Measurements from ENCODE around the gene MAD1L1. TPM values are rescaled to one million over a fixed set of nuclear protein-coding genes. Genes with fewer than 3 reads are reported as not detected.

The MAD1L1 gene
- total and polyA plus RNA-seq, 2 of the 4 experiments (the other 2 are of a cell fraction), result 29.0 to 40.9 TPM

DNA sequence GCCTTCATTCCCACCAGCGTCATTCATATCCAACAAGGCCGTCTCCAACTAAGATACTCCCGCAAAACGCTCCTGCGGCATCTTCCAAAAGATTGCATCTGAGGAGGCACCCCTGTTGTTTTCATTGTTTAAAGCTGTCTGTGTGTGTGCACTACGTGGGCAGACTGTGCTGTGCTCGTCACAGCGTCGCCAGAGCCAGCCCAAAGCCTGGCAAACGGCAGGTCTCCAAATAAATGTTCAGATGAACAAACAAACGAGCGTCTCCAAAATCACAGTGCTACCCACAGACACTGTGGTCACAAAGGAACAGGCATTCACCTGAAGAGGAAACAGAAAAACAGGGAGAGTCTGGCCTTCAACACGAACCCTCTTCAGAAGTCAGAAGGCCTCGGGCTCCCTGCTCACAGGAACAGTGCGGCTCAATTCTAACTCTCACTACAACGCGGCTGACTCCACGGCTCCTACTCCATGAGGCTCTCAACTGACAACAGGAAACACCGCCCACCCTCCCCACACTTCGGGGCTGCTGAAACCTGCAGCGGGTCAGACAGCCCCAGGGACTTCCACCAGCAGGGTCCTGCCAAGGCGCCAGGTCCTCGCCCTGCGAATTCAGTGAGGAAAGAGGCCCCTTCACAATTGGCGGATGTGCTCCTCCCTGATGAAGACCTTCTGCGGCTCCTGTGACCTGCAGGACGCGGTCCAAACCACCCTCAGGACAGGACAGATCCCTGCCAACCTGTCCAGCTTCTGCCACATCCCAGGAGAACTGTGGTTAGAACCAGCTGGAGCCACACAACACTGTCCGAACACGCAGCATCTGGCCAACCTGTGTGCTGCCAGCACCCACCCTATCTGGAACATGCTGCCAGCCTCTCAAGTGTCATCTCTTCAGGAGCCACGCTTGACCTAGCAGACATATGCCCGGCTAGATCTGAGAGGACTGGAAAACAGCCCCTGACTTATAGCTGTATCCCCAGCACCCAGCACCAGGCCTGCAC, 36.1 kb downstream of the MAD1L1 start:
- no TSS peak for BruUV-seq (replicated peaks)
- DNase-seq, result no peak
- H3K18ac ChIP-seq (ENCODE audit: low read depth, low read length), result no peak overlapping the region
- dilution Hi-C loops (cut with HindIII; ENCODE audit: low sequenced_read_pairs, unreplicated experiment), result no loop called here
- no peaks in the 10 kb centered on the region for H3K27me3 ChIP-seq (ENCODE audit: control insufficient read depth, insufficient read depth, low read length)
- no peak overlapping the region for H3K9ac ChIP-seq (ENCODE audit: low read depth, low read length)
- no peak overlapping the region for H2BK15ac ChIP-seq (ENCODE audit: low read depth, low read length)
- POLR2A ChIA-PET (ENCODE audit: unreplicated experiment), result no interaction called here
- intact Hi-C loops (cut with micrococcal nuclease), result no loop called here
- 90% methylated on average over 20 of the region's 32 CpGs; no CpG with 5 or more reads in 1 of the 2 experiments for WGBS, 2 experiments (ENCODE audit: extremely low coverage in 2 of 2, insufficient read length in 1 of 2)
- H4K5ac ChIP-seq (ENCODE audit: low read depth, low read length), result no peak overlapping the region
- no peaks in the 10 kb centered on the region for H3K9me3 ChIP-seq (ENCODE audit: control insufficient read depth, insufficient read depth, low read length)
- no peak overlapping the region for H2BK120ac ChIP-seq (ENCODE audit: low read depth, low read length)
- H3K23ac ChIP-seq (ENCODE audit: low read depth, low read length), result no peak overlapping the region
- no peak overlapping the region for H2BK20ac ChIP-seq (ENCODE audit: low read depth, low read length)
- no peaks in the 10 kb centered on the region for H3K9me1 ChIP-seq (ENCODE audit: insufficient read depth, low read length)
- no peaks in the 10 kb centered on the region for H3K4me1 ChIP-seq (ENCODE audit: control insufficient read depth, insufficient read depth, low read length)
- peaks cover 6 to 20% of the 10 kb centered on the region in 2 experiments; a peak in 3 of 4 replicates for H3K79me1 ChIP-seq (ENCODE audit: low read depth in 1 of 2, low read length in 2 of 2)
- in situ Hi-C loops (cut with MboI; ENCODE audit: low sequenced_read_pairs), result no loop called here
- no peak for ATAC-seq (ENCODE audit: low read depth)
- no peak overlapping the region for H3K4me3 ChIP-seq (ENCODE audit: insufficient read depth, low read depth, low read length)
- H2AK5ac ChIP-seq (ENCODE audit: low read depth, low read length), result no peak overlapping the region
- H3K36me3 ChIP-seq (ENCODE audit: control insufficient read depth, insufficient read depth, low read length), result peaks cover 24% of the 10 kb centered on the region
- H4K8ac ChIP-seq (ENCODE audit: low read depth in 2 of 2, low read length in 2 of 2), result no peak overlapping the region
- no peak overlapping the region; the same call in 1 of the 2 replicates for H3K14ac ChIP-seq (replicated peaks; ENCODE audit: low read depth, low read length)
- no peak overlapping the region for H3K56ac ChIP-seq (ENCODE audit: extremely low read depth, insufficient read depth, low read length)
- no peaks in the 10 kb centered on the region; the same call in 1 of the 2 replicates for H4K20me1 ChIP-seq (ENCODE audit: insufficient read depth, low read length)
- no peak overlapping the region for H2BK5ac ChIP-seq (ENCODE audit: low read depth, low read length, poor library complexity, severe bottlenecking)
- H3K4me2 ChIP-seq (ENCODE audit: low read depth, low read length), result no peak overlapping the region
- H2AK9ac ChIP-seq (replicated peaks; ENCODE audit: low read depth, low read length, poor library complexity), result no peak overlapping the region
- H4K91ac ChIP-seq (ENCODE audit: insufficient read depth, low read depth, low read length), result no peak overlapping the region
- CTCF ChIA-PET, result no interaction called here
- no peak overlapping the region for H2AFZ ChIP-seq (replicated peaks; ENCODE audit: low read length, poor library complexity)
- H3K4ac ChIP-seq (ENCODE audit: low read depth, low read length), result no peak overlapping the region
- no peak overlapping the region for H3K27ac ChIP-seq (ENCODE audit: insufficient read depth, low read length)
- TF ChIP-seq MAFK (IDR thresholded peaks at IDR 0.05; ENCODE audit: low read depth, low read length) (no peak), CTCF (conservative IDR thresholded peaks at IDR 0.05; ENCODE audit: low read depth, low read length) (no peak), NFE2L2 (IDR thresholded peaks at IDR 0.05; ENCODE audit: low read depth, low read length) (no peak), USF2 (IDR thresholded peaks at IDR 0.05; ENCODE audit: low read depth, low read length) (no peak), RCOR1 (IDR thresholded peaks at IDR 0.05; ENCODE audit: insufficient replicate concordance, low read length) (no peak), POLR2A (IDR thresholded peaks at IDR 0.05; ENCODE audit: low read depth, low read length) (no peak), RAD21 (IDR thresholded peaks at IDR 0.05; ENCODE audit: low read length) (no peak), BHLHE40 (IDR thresholded peaks at IDR 0.05; ENCODE audit: low read depth, low read length) (no peak), CHD1 (IDR thresholded peaks at IDR 0.05; ENCODE audit: low read depth, low read length) (no peak), SMC3 (IDR thresholded peaks at IDR 0.05; ENCODE audit: low read depth, low read length) (no peak), CEBPB (IDR thresholded peaks at IDR 0.05; ENCODE audit: low read depth, low read length) (no peak), FOS (IDR thresholded peaks at IDR 0.05; ENCODE audit: low read depth, low read length) (no peak), MAZ (IDR thresholded peaks at IDR 0.05; ENCODE audit: borderline replicate concordance, low read depth, low read length) (no peak)
- TF ChIP-seq, protein P1, sequence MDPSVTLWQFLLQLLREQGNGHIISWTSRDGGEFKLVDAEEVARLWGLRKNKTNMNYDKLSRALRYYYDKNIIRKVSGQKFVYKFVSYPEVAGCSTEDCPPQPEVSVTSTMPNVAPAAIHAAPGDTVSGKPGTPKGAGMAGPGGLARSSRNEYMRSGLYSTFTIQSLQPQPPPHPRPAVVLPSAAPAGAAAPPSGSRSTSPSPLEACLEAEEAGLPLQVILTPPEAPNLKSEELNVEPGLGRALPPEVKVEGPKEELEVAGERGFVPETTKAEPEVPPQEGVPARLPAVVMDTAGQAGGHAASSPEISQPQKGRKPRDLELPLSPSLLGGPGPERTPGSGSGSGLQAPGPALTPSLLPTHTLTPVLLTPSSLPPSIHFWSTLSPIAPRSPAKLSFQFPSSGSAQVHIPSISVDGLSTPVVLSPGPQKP (IDR thresholded peaks at IDR 0.05; ENCODE audit: borderline replicate concordance, low read depth, low read length), result no peak
